AG04449 (cell line): ENCODE results near the gene B3GNT4.

Source experiments
- CTCF ChIA-PET: fragments of 350-600 bp; formaldehyde crosslinking; extraction: SDS; loops from one replicate; lab custom pipeline; 2021; ENCODE audit warnings: antibody characterized with exemption; lab: Yijun Ruan, JAX
- POLR2A ChIA-PET: fragments of 400-600, 350-600 bp; formaldehyde crosslinking; extraction: SDS; loops from one replicate; lab custom pipeline; 2020; ENCODE audit warnings: antibody characterized with exemption, inconsistent platforms; lab: Yijun Ruan, JAX
- DNase-seq: peaks from one replicate; pipeline ENCODE4 v3.0.0-alpha.2; 2010; ENCODE audit warnings: low read depth, low spot score
- H3K4me3 ChIP-seq: 2 replicates; pipeline ENCODE4 v1.5.1; 2011; ENCODE audit warnings: low read depth, mild to moderate bottlenecking, control low read depth, low read length
- CTCF ChIP-seq: IDR thresholded peaks from one replicate; pipeline ENCODE4 v1.5.1; 2011; ENCODE audit warnings: mild to moderate bottlenecking, moderate library complexity, low read length, control low read depth, inconsistent platforms; ENCODE audit not compliant: insufficient read depth; ENCODE audit errors: missing control alignments

The B3GNT4 gene

GRCh38 chr12:122185079-122185478 lies 18.4 kb upstream of the B3GNT4 start:
- H3K4me3 ChIP-seq, result no peak overlapping the region
- TF ChIP-seq CTCF, result no peak
- DNase-seq, result no peak
- CTCF ChIA-PET, result no interaction called here
- POLR2A ChIA-PET, result no interaction called here

GRCh38 chr12:122185494-122186082 lies 17.9 kb upstream of the B3GNT4 start:
- no peak for TF ChIP-seq CTCF
- ChIA-PET CTCF (interaction anchor here (0.7 kb wide), 1 partner anchor 10 kb away, joined by 3 read pairs; no protein-coding TSS in a partner anchor), POLR2A (no interaction called here)
- DNase-seq, result no peak
- H3K4me3 ChIP-seq, result no peak overlapping the region

- ChIA-PET CTCF (interaction anchor here (1.4 kb wide), 1 partner anchor 64 kb away, joined by 6 read pairs; no protein-coding TSS in a partner anchor), POLR2A (no interaction called here)
- no peak overlapping the region for H3K4me3 ChIP-seq
- TF ChIP-seq CTCF, result no peak
- DNase-seq, result no peak
Measured at GRCh38 chr12:122187466-122187865, 16.0 kb upstream of the B3GNT4 start.

GRCh38 chr12:122189626-122190475 lies 13.7 kb upstream of the B3GNT4 start:
- POLR2A ChIA-PET, result no interaction called here
- TF ChIP-seq CTCF, result no peak
- no peak overlapping the region for H3K4me3 ChIP-seq
- CTCF ChIA-PET, result interaction anchor here (1.0 to 5.9 kb wide), 13 partner anchors 9 to 138 kb away, joined by 3 to 43 read pairs (median 4); no protein-coding TSS in a partner anchor
- DNase-seq, result no peak

- DNase-seq, result no peak
- ChIA-PET POLR2A (no interaction called here), CTCF (interaction anchor here (0.6 to 5.9 kb wide), 22 partner anchors 8 to 199 kb away, joined by 3 to 43 read pairs (median 4); partner anchors contain the start of gene LRRC43)
- H3K4me3 ChIP-seq, result no peak overlapping the region
- peak; percentile 80 for TF ChIP-seq CTCF
Measured at GRCh38 chr12:122190842-122191668, 12.5 kb upstream of the B3GNT4 start.
